ENCODE data around the gene CYP1A1. TPM values are rescaled to one million over a fixed set of nuclear protein-coding genes. Genes with fewer than 3 reads are reported as not detected.

CYP1A1 gene
- total and polyA plus RNA-seq, 8 donors, result 0.20 to 0.58 (median 0.40) TPM; not detected in 4

DNA sequence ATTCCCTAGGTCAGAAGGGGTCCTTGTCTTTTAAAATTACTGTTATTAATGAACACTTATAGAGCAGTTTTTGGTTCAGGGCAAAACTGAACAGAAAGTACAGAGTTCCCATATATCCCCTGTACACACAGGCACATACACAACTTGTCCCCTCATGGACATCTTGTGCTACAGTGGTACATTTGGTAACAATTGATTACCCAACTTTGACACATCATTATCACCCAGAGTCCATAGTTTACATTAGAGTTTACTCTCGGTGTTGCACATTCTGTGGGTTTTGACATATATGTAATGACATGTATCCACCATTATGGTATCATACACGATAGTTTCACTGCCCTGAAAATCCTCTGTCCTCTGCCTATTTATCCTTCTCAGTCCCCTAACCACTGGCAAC, 28.5 kb downstream of the CYP1A1 start:
- Histone ChIP-seq H3K27me3 (no peaks in the 10 kb centered on the region), H3K9me3 (no peaks in the 10 kb centered on the region), H3K27ac (peak overlapping the region in 1 of 5 donors; percentile 89), H3K4me3 (peak overlapping the region; percentile 64 to 96 (median 84)), H3K4me1 (peaks cover 11 to 36% (median 32%) of the 10 kb centered on the region in 4 donors), H3K36me3 (no peaks in the 10 kb centered on the region)
- intact Hi-C loops (cut with DNase I; ENCODE audit: low total_unique reads), result no loop called here
- WGBS, 5 donors, result 33 to 61% (median 56%) methylated on average over 2 of the region's 2 CpGs
- TF ChIP-seq POLR2A (IDR thresholded peaks at IDR 0.05) (no peak), POLR2AphosphoS5 (IDR thresholded peaks at IDR 0.05) (no peak), EP300 (IDR thresholded peaks at IDR 0.05) (no peak), CTCF (IDR thresholded peaks at IDR 0.05) (no peak)
- no peak for DNase-seq

GRCh38 chr15:74696398-74696729, 29.0 kb downstream of the CYP1A1 start:
- WGBS, 5 donors, result 2 to 6% (median 4%) methylated on average over 10 of the region's 10 CpGs
- no peaks in the 10 kb centered on the region for H3K27me3 ChIP-seq
- H3K9me3 ChIP-seq, result no peaks in the 10 kb centered on the region
- no peak for DNase-seq
- TF ChIP-seq POLR2AphosphoS5 (IDR thresholded peaks at IDR 0.05) (no peak), CTCF (IDR thresholded peaks at IDR 0.05) (no peak), POLR2A (IDR thresholded peaks at IDR 0.05) (no peak), EP300 (IDR thresholded peaks at IDR 0.05) (no peak)
- H3K4me3 ChIP-seq, result peak overlapping the region; percentile 64 to 96 (median 84)
- intact Hi-C loops (cut with DNase I; ENCODE audit: low total_unique reads), result no loop called here
- peak overlapping the region in 4 of 5 donors; percentile 77 to 89 (median 86) for H3K27ac ChIP-seq
- H3K4me1 ChIP-seq, result peaks cover 11 to 36% (median 32%) of the 10 kb centered on the region in 4 donors
- no peaks in the 10 kb centered on the region for H3K36me3 ChIP-seq

DNA sequence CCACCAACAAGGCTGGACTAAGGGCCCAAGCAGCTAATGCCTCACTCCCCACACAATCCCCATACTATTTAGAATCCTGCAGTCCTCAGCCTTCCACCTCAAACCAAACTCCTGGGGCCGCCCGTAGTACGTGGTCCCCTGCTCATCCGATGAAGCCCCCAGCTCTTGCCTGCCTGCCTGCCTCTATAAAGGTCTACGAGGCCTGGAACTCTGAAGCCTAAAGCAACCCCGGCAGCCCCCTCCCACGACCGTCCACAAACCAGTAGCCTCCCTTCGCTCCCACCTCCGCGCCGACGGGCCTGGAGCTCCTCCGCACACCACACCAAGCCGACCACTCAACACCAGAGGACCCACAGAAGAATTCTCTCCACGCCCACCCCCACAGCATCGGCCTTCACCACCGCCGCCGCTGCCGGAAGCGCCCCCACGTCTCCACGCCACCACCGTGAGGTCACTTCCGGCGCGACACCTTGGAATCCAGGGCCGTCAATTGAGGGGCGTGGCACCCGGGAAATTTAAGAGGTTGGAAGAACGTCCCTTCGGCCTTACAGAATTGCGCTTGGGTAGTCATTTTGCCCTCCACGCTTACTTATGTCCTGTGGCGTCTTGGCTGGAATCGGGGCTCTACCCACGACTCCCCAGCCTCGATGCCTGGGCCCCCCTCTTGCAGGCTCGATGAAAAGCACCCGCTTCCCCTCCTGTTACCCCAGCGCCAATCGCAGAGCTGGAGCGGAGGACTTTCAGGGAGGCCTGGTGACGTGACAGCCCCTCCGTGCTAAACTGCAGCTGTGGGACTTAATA, 29.5 kb downstream of the CYP1A1 start, which contains the start of gene EDC3:
EDC3 (minus strand) TSS at position 428 of the 801 bp plus-strand sequence. CDS start 20,900 bp downstream, outside the sequence.
- Histone ChIP-seq H3K4me1 (peaks cover 11 to 36% (median 32%) of the 10 kb centered on the region in 4 donors), H3K4me3 (peak within 1 kb of the TSS; percentile 64 to 96 (median 84)), H3K27ac (peak within 1 kb of the TSS; percentile 61 to 89 (median 84)), H3K36me3 (peaks cover 0 to 2% (median 0%) of the 10 kb centered on the region in 4 donors), H3K27me3 (no peaks in the 10 kb centered on the region), H3K9me3 (no peaks in the 10 kb centered on the region)
- DNase-seq, result peak; percentile 89 to 97
- intact Hi-C loops (cut with DNase I; ENCODE audit: low total_unique reads), result no loop called here
- TF ChIP-seq CTCF (IDR thresholded peaks at IDR 0.05) (peak in 1 of 7 experiments; percentile 23), POLR2AphosphoS5 (IDR thresholded peaks at IDR 0.05) (peak; percentile 65 to 87 (median 73)), POLR2A (IDR thresholded peaks at IDR 0.05) (peak in 1 of 4 donors; percentile 10), EP300 (IDR thresholded peaks at IDR 0.05) (no peak)
- WGBS, 5 donors, result 0 to 2% (median 0%) methylated on average over 33 to 46 of the region's 46 CpGs

DNA sequence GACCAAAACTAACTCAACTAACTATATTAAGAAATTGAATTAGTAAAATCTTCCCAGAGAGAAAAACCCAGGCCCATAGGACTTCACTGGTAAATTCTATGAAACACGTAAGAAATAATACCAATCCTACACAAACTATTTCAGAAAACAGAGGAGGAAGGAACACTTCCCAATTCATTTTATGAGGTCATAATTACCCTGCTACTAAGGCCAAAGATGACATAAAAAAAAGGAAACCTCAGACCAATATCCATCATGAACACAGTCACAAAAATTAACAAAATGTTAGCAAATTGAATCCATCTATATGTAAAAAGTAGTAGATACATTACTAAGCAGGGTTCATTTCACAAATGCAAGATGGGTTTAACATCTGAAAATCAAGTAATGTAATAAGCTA, 33.0 kb downstream of the CYP1A1 start:
- H3K9me3 ChIP-seq, result no peaks in the 10 kb centered on the region
- TF ChIP-seq CTCF (IDR thresholded peaks at IDR 0.05), result no peak
- intact Hi-C loops (cut with DNase I; ENCODE audit: low total_unique reads), result no loop called here
- 68 to 100% (median 88%) methylated on average over 1 of the region's 1 CpG for WGBS, 5 donors
- no peaks in the 10 kb centered on the region for H3K27me3 ChIP-seq
- H3K4me3 ChIP-seq, result no peak overlapping the region
- peaks cover 0 to 7% (median 2%) of the 10 kb centered on the region in 4 donors for H3K36me3 ChIP-seq
- H3K27ac ChIP-seq, result no peak overlapping the region
- H3K4me1 ChIP-seq, result peaks cover 11 to 36% (median 32%) of the 10 kb centered on the region in 4 donors
- DNase-seq, result no peak

Measured in stomach (tissue), 9 donors.